H9 (cell line): ENCODE results near the gene RAI1. TPM values are rescaled to one million over a fixed set of nuclear protein-coding genes. Genes with fewer than 3 reads are reported as not detected.

Experiments
- DNase-seq: peaks from one replicate; pipeline ENCODE4 v3.0.0-alpha.2; 2017
- H2AFZ ChIP-seq: one replicate; pipeline ENCODE4 v1.6.1; 2013; ENCODE audit warnings: mild to moderate bottlenecking, low read length, control low read depth, moderate library complexity
- H2AK5ac ChIP-seq: 2 replicates; pipeline ENCODE4 v1.6.1; 2013; ENCODE audit warnings: low read length, control low read depth, mixed read lengths; ENCODE audit not compliant: insufficient read length
- H2BK120ac ChIP-seq: one replicate; pipeline ENCODE4 v1.6.1; 2013; ENCODE audit warnings: low read depth, mild to moderate bottlenecking, low read length, control low read depth, inconsistent platforms; ENCODE audit not compliant: poor library complexity, severe bottlenecking
- H2BK12ac ChIP-seq: 2 replicates; pipeline ENCODE4 v1.6.1; 2013; ENCODE audit warnings: low read length, control low read depth, mixed read lengths, low read depth; ENCODE audit not compliant: insufficient read length
- H2BK15ac ChIP-seq: 2 replicates; pipeline ENCODE4 v1.6.1; 2013; ENCODE audit warnings: low read depth, low read length, control low read depth
- H2BK20ac ChIP-seq: one replicate; pipeline ENCODE4 v1.6.1; 2013; ENCODE audit warnings: low read depth, mild to moderate bottlenecking, low read length, control low read depth, inconsistent platforms; ENCODE audit not compliant: poor library complexity, severe bottlenecking
- H2BK5ac ChIP-seq: 2 replicates; pipeline ENCODE4 v1.6.1; 2013; ENCODE audit warnings: low read length, control low read depth, mixed read lengths; ENCODE audit not compliant: insufficient read length
- H3K14ac ChIP-seq: 2 replicates; pipeline ENCODE4 v1.6.1; 2013; ENCODE audit warnings: low read length, control low read depth; ENCODE audit not compliant: insufficient read depth
- H3K18ac ChIP-seq: 2 replicates; pipeline ENCODE4 v1.6.1; 2013; ENCODE audit warnings: low read depth, mild to moderate bottlenecking, mixed read lengths, low read length, control low read depth; ENCODE audit not compliant: insufficient read length
- H3K23ac ChIP-seq: 2 replicates; pipeline ENCODE4 v1.6.1; 2013; ENCODE audit warnings: low read length, control low read depth, mixed read lengths, low read depth; ENCODE audit not compliant: insufficient read length
- H3K23me2 ChIP-seq: 2 replicates; pipeline ENCODE4 v1.6.1; 2013; ENCODE audit warnings: low read depth, mild to moderate bottlenecking, mixed read lengths, low read length, control low read depth; ENCODE audit not compliant: insufficient read length, poor library complexity, severe bottlenecking
- H3K27ac ChIP-seq: 2 replicates; pipeline ENCODE4 v1.5.1; 2013; ENCODE audit warnings: low read length, control low read depth, mixed read lengths, low read depth; ENCODE audit not compliant: insufficient read length
- H3K27me3 ChIP-seq: 2 replicates; pipeline ENCODE4 v1.6.1; 2013; ENCODE audit warnings: low read length, control low read depth, inconsistent platforms; ENCODE audit not compliant: insufficient read depth
- H3K4ac ChIP-seq: 2 replicates; pipeline ENCODE4 v1.6.1; 2013; ENCODE audit warnings: low read depth, mild to moderate bottlenecking, control low read depth, inconsistent platforms, low read length, moderate library complexity
- H3K4me1 ChIP-seq: 2 replicates; pipeline ENCODE4 v1.6.1; 2013; ENCODE audit warnings: low read length, control low read depth, inconsistent platforms; ENCODE audit not compliant: insufficient read depth
- H3K4me2 ChIP-seq: 2 replicates; pipeline ENCODE4 v1.6.1; 2013; ENCODE audit warnings: low read length, control low read depth, mixed read lengths; ENCODE audit not compliant: insufficient read length, insufficient read depth
- H3K56ac ChIP-seq: 2 replicates; pipeline ENCODE4 v1.6.1; 2013; ENCODE audit warnings: low read depth, mild to moderate bottlenecking, mixed read lengths, low read length, control low read depth; ENCODE audit not compliant: insufficient read length
- H3K79me1 ChIP-seq: 2 replicates; pipeline ENCODE4 v1.6.1; 2013; ENCODE audit warnings: low read depth, mild to moderate bottlenecking, moderate library complexity, low read length, control low read depth, inconsistent platforms; ENCODE audit not compliant: insufficient read depth, poor library complexity, severe bottlenecking
- H3K79me2 ChIP-seq: 2 replicates; pipeline ENCODE4 v1.6.1; 2013; ENCODE audit warnings: low read length, control low read depth, inconsistent platforms; ENCODE audit not compliant: insufficient read depth
- H3K9ac ChIP-seq: 2 replicates; pipeline ENCODE4 v1.6.1; 2013; ENCODE audit warnings: low read length, control low read depth, mixed read lengths; ENCODE audit not compliant: insufficient read length; ENCODE audit errors: extremely low read depth
- H3K9me3 ChIP-seq: one replicate; pipeline ENCODE4 v1.6.1; 2013; ENCODE audit warnings: low read depth, low read length, inconsistent platforms; ENCODE audit not compliant: control insufficient read depth
- H3T11ph ChIP-seq: one replicate; pipeline ENCODE4 v1.6.1; 2013; ENCODE audit warnings: mild to moderate bottlenecking, low read length, control low read depth, inconsistent platforms
- H4K20me1 ChIP-seq: one replicate; pipeline ENCODE4 v1.6.1; 2013; ENCODE audit not compliant: control insufficient read depth, insufficient read length, insufficient read depth
- H4K5ac ChIP-seq: 2 replicates; pipeline ENCODE4 v1.6.1; 2013; ENCODE audit warnings: low read depth, mild to moderate bottlenecking, mixed read lengths, low read length, control low read depth; ENCODE audit not compliant: insufficient read length
- H4K8ac ChIP-seq: replicated peaks from 2 replicates; pipeline ENCODE4 v1.6.1; 2013; ENCODE audit warnings: low read length, control low read depth, mixed read lengths, low read depth; ENCODE audit not compliant: insufficient read length
- H4K91ac ChIP-seq: 2 replicates; pipeline ENCODE4 v1.6.1; 2013; ENCODE audit warnings: low read depth, mild to moderate bottlenecking, moderate library complexity, mixed read lengths, low read length, control low read depth; ENCODE audit not compliant: insufficient read length
- H3K27ac Mint-ChIP-seq, 3 experiments: 2 replicates in 2 of 3; 3 replicates in 1 of 3; pipeline ENCODE4 v1.8.0; 2020 to 2021; ENCODE audit warnings: mixed read lengths in 3 of 3, mild to moderate bottlenecking in 1 of 3, moderate library complexity in 1 of 3
- H3K27me3 Mint-ChIP-seq: 2 replicates; pipeline ENCODE4 v1.8.0; 2021; ENCODE audit warnings: low read depth, mild to moderate bottlenecking, moderate library complexity, mixed read lengths
- H3K36me3 Mint-ChIP-seq, 3 experiments: 2 replicates in 2 of 3; 3 replicates in 1 of 3; pipeline ENCODE4 v1.8.0; 2020 to 2021; ENCODE audit warnings: low read depth in 3 of 3, mixed read lengths in 3 of 3; ENCODE audit not compliant: insufficient read depth in 1 of 3
- H3K4me1 Mint-ChIP-seq, 2 experiments: 2 replicates each; pipeline ENCODE4 v1.8.0; 2020; ENCODE audit warnings: mixed read lengths in 2 of 2
- H3K4me3 Mint-ChIP-seq, 2 experiments: 2 replicates in 1 of 2; 3 replicates in 1 of 2; pipeline ENCODE4 v1.8.0; 2020 to 2021; ENCODE audit warnings: mild to moderate bottlenecking in 2 of 2, mixed read lengths in 2 of 2, moderate library complexity in 1 of 2
- H3K9me3 Mint-ChIP-seq, 2 experiments: 2 replicates in 1 of 2; 3 replicates in 1 of 2; pipeline ENCODE4 v1.8.0; 2020; ENCODE audit warnings: mild to moderate bottlenecking in 2 of 2, mixed read lengths in 2 of 2, moderate library complexity in 1 of 2
- WGBS: extraction: QIAGEN DNeasy Blood & Tissue Kit; methylation state at CpG from one replicate; pipeline ENCODE4 v1.1.7; 2013; ENCODE audit warnings: missing lambda C conversion rate, low lambda C conversion rate, mixed read lengths; ENCODE audit not compliant: insufficient read length; ENCODE audit errors: extremely low coverage; 5-methylcytosine and 5-hydroxymethylcytosine counted together
- total RNA-seq: library from RNA; stranded (reverse); gene quantifications from 2 replicates; pipeline ENCODE4 v1.2.1, GENCODE V29; 2021
- TF ChIP-seq, protein P1 (sequence below): fragments of 200-600 bp; sonication (generic); conservative IDR thresholded peaks from 3 replicates; pipeline ENCODE4 v1.8.0; 2021; ENCODE audit warnings: antibody characterized with exemption, mild to moderate bottlenecking

RAI1 gene
- total RNA-seq, 1 experiment from 2014 or later = 1.5 TPM

DNA sequence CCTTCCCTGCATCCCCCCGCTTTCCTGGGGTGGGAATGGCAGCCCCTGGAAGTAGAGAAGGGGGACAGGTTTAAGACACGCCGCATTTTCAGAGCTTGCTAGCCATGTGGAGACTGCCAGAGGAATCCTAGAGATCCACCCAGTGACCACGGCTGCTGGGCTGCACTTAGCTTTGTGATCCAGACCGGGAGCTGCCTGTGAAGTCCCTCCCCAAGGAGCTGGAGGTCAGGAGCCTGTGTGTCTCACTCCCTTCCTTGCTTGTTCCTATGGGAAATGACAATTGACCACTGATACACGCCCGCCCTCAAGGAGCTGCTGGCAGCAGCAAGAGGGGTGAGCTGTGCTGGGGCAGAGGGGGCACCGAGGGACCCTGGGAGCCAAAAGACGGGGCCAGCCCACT lies 81.9 kb downstream of the RAI1 start:
- Histone ChIP-seq H2BK12ac (no peak overlapping the region), H2AFZ (no peak overlapping the region), H4K20me1 (no peaks in the 10 kb centered on the region), H3K56ac (no peak overlapping the region), H3K23me2 (no peaks in the 10 kb centered on the region), H4K91ac (no peak overlapping the region), H3K79me1 (no peaks in the 10 kb centered on the region), H3K4ac (no peak overlapping the region), H3K14ac (no peak overlapping the region), H3K4me1 (no peaks in the 10 kb centered on the region), H2BK15ac (no peak overlapping the region), H3K9me3 (no peaks in the 10 kb centered on the region), H2AK5ac (no peak overlapping the region), H3K27me3 (no peaks in the 10 kb centered on the region), H2BK120ac (no peak overlapping the region), H2BK20ac (no peak overlapping the region), H3K9ac (no peak overlapping the region), H3K18ac (no peak overlapping the region), H3K23ac (no peak overlapping the region), H3T11ph (no peak overlapping the region), H2BK5ac (no peak overlapping the region), H3K79me2 (no peaks in the 10 kb centered on the region), H4K8ac (no peak overlapping the region), H3K27ac (no peak overlapping the region), H4K5ac (no peak overlapping the region), H3K4me2 (no peak overlapping the region)
- no peak overlapping the region for H3K4me3 Mint-ChIP-seq
- WGBS = no CpG with 5 or more reads among the region's 9 CpGs
- no peak for DNase-seq
- no peaks in the 10 kb centered on the region for H3K9me3 Mint-ChIP-seq
- H3K27me3 Mint-ChIP-seq = peaks cover 29% of the 10 kb centered on the region
- H3K27ac Mint-ChIP-seq = no peak overlapping the region
- H3K4me1 Mint-ChIP-seq = peaks cover 6 to 36% of the 10 kb centered on the region in 2 experiments
- TF ChIP-seq, protein P1, sequence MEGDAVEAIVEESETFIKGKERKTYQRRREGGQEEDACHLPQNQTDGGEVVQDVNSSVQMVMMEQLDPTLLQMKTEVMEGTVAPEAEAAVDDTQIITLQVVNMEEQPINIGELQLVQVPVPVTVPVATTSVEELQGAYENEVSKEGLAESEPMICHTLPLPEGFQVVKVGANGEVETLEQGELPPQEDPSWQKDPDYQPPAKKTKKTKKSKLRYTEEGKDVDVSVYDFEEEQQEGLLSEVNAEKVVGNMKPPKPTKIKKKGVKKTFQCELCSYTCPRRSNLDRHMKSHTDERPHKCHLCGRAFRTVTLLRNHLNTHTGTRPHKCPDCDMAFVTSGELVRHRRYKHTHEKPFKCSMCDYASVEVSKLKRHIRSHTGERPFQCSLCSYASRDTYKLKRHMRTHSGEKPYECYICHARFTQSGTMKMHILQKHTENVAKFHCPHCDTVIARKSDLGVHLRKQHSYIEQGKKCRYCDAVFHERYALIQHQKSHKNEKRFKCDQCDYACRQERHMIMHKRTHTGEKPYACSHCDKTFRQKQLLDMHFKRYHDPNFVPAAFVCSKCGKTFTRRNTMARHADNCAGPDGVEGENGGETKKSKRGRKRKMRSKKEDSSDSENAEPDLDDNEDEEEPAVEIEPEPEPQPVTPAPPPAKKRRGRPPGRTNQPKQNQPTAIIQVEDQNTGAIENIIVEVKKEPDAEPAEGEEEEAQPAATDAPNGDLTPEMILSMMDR = no peak
- H3K36me3 Mint-ChIP-seq = no peaks in the 10 kb centered on the region
